ENCODE measurements around the gene MAFF.

MAFF gene

DNA sequence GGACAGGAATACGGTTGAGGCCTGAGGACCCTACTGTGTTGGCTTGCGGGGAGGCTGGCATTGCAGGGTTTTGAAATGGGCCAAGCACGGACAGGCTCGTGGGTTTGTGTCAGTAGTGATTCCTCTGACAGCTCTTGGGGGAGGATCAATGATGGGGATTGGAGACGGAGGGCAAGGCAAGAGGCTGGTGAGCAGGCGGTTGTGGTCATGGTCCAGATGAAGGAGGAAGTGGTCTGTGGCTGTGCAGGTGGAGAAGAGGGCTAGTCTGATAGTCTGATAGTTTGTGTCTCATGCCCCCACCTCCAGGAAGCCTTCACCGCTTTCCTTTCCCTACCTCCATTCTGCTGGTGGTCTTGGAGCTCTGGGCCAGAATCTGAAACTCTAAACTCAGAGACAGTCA lies 3.0 kb downstream of the MAFF start:
- DNase-seq: peak in 1 of 2 donors; percentile 42

DNA sequence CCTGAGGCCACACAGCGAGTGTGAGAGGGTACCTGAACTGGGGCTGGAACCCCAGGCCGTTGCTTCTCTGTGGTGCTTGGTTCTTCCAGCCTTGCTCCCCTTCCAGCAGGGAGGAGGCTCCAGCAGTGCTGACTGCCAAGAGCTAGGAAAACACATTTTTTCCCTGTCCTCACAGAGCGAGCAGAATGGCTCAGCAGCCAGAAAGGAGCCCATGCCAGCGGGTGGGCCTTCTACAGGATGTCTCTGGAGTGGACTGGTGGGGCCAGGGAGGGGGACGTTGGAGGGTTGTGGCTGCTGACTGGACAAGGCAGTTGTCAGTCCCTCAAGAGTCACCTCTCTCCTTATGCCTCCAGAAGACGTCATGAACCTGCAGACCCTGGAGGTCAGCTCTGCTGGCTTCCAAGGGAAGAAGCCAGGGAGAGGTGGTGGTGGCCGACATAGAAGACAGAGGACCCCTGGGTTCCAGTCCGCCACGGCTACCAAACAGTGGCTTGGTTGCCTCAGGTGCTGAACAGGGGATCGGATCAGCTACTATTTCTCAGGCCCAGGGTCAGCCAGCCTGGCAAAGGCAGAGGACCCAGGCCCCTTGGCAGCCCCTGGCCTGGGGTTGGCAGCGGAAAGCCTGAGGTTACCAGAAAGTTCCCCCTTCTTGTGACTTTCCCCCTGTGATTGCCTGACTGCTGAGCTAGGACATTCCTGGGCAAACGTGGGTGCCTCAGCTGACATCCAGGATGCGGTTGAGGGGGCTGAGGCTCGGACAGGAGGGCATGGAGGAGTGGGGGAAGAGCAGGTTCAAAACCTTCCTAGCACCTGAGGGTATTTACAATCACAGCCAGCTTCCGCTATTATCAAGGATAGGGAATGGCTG lies 3.7 kb downstream of the MAFF start:
- peak in 1 of 2 donors; percentile 36 for DNase-seq

DNA sequence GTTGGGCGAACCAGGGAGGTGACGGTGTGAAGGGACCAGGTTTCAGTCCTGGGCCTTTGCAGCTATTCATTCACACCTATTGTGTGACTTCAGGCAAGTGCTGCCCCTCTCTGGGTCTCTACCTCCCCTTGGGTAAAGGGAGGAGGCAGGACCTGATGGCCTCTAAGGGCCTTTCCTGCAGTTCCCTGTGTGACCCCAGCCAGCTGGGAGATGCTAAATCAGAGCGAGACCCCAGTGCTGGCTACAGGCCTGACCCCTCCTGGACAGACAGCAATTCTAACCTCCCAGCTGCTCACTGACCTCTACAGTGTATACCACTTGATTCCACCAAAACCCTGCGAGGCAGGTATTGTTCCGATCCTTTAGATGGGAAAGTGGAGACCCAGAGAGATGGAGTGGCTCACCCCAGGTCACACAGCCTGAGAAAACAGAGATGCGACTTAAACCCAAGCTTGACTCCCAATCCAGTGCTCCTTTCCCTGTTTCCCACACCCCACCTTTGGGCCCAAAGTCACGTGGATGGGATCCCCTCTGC lies 6.2 kb downstream of the MAFF start:
- no peak for DNase-seq

DNA sequence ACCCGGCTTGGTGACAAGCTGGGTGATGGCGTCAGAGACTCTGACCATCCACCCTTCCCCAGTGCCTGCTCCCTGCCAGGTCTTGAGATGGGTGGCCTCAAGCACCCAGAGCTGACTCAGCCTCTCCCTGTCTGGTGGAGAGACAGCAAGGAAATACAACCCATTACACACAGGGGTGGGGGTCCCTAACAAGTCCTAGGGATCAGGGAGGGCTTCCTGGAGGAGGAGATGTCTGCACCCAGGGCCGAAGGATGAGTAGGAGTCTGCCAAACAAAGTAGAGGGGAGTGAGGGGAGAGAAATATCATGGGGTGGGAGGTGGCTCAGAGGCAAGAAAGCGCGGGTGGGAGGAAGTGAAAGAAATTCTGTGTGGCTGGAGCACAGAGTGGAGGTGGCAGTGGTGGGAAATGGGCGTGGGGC lies 6.8 kb downstream of the MAFF start:
- DNase-seq: peak; percentile 45 to 70

DNA sequence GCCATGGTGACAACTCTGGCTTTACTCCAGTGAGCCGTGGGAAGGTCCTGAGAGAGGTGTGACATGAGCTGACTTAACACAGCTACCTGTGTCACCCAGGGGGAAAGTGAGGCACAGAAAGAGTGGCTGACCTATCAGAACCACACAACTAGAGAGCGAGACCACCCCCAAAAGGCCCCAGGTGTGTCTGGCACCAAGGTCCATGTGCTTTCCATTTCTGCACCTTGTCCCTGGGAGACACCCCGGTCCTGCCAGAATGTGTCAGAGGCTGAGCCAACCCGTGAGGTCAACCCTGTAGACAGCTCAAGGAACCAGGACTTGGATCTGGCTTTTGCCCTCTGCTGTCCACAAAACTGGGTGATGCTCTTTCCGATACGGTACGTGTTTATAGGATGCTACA lies 9.8 kb downstream of the MAFF start:
- no peak for DNase-seq

DNA sequence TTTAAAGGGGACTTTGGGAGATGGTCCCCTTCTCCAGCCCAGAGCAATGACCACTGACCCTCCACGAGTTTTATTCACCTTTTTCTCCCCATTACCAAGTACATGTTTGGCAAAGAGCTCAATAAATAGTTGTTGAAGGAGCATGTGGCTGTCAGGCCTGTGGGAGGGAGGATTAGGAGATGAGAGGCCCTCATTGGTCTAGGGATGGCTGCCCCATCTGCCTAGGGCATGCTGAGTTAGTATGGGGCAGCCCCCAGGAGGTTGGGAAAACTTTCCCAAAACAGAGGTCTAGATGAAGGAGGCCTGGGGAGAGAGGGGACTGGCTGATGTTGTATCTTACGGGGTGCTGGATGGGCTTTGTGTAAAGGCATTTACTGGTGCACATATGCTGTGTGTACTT lies 10.6 kb downstream of the MAFF start:
- no peak for DNase-seq

DNA sequence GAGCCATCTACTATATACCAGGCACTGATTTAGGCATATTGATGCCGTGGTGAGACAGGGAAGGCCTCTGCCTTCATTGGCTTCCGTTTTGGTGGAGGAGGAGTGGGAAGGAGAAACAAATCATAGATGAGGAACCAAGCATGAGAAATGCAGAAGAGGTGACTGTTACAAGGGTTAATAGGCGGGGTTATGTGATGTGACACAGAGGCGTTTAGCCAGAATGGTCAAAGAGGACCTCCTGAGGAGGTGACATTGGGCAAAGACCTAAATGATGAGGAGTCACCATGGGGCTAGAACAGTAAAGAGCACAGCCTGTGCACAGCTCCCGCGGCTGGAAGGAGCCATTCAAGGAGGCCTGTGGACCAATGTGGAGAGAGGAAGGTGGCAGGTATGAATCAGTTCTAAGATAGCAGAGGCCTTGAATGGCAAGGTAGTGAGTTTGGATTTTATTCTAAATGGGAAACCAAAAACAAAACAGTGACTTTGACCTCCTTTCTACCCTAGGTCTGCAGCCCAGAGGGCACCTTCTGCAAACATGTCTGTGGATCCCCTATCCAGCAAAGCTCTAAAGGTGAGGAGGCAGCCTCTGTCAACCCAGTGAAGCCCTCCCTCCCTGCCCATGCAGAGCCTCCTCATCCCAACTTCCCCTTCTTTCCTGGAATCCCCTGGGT lies 11.7 kb downstream of the MAFF start:
- peak; percentile 93 to 95 for DNase-seq

DNA sequence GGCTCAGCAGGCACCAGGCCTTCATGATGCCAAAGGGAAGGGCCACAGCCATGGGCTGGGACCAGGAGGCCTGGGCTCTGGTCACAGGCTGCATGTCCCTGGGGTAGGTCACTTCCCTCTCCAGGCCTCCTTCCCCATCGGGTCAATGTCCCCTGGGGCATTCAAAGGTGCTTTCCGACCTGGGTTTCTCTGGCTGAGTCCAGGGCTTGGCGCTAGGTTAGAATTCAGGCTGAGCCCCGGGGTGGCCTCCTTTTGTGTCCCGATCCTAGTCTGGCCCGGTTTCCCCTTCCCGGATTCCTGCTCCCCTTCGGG lies 12.2 kb downstream of the MAFF start:
- DNase-seq: peak; percentile 66 to 82

DNA sequence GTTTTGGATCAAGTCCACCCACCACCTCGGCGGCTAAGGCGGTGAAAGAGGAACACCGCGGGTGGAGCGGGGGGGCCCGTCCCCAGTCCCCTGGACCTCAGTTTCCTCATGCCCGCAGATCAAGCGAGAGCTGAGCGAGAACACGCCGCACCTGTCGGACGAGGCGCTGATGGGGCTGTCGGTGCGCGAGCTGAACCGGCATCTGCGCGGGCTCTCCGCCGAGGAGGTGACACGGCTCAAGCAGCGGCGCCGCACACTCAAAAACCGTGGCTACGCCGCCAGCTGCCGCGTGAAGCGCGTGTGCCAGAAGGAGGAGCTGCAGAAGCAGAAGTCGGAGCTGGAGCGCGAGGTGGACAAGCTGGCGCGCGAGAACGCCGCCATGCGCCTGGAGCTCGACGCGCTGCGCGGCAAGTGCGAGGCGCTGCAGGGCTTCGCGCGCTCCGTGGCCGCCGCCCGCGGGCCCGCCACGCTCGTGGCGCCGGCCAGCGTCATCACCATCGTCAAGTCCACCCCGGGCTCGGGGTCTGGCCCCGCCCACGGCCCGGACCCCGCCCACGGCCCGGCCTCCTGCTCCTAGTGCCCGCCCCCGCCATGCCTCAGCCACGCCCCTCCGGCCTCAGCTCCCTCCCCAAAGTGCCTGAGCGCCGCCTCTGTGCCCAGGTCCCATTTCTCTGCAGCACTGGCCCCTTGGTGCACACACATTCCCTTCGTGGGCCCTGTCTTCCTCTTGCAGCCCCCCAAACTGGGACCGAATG lies 12.7 kb downstream of the MAFF start:
- DNase-seq: peak; percentile 53 to 83

DNA sequence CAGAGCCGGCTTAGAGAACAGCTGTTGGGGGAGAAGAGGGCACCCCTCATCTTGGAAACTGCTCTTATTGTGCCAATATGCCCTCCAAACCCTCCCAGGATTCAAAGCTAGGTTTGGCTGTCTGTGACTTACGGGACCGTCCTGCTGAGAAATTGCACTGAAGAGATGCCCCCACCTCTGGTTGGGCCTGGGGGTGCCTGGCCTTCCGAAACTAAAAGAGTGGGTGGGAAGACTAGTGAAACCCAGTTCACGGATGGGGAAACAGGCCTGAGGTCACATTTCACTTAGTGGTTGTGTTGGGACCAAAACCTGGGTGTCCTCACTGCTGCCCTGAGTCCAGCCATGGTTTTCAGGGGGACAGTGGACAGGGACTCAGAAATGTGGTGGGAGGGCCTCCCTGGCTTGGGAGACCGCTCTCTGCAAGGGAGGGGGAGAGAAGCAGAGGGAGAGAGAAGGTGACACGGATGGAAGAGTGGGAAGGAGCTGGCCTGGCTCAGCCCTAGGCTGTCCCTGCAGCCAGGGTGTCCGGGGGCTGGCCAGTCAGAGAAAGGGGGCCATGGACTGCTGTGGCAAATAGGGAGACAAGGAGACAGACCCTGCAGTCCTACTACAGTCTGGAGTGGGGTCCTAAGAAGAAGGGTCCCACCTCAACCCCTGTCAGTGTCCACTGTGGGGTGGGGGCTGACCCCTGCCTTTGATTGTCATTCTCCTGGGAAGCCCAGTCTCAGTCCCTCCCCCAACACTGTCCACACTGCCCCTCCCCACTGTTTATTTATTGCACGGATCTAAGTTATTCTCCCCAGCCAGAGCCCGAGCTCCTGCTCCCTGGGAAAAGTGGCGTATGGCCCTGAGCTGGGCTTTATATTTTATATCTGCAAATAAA lies 13.6 kb downstream of the MAFF start:
- peak; percentile 46 to 75 for DNase-seq

DNA sequence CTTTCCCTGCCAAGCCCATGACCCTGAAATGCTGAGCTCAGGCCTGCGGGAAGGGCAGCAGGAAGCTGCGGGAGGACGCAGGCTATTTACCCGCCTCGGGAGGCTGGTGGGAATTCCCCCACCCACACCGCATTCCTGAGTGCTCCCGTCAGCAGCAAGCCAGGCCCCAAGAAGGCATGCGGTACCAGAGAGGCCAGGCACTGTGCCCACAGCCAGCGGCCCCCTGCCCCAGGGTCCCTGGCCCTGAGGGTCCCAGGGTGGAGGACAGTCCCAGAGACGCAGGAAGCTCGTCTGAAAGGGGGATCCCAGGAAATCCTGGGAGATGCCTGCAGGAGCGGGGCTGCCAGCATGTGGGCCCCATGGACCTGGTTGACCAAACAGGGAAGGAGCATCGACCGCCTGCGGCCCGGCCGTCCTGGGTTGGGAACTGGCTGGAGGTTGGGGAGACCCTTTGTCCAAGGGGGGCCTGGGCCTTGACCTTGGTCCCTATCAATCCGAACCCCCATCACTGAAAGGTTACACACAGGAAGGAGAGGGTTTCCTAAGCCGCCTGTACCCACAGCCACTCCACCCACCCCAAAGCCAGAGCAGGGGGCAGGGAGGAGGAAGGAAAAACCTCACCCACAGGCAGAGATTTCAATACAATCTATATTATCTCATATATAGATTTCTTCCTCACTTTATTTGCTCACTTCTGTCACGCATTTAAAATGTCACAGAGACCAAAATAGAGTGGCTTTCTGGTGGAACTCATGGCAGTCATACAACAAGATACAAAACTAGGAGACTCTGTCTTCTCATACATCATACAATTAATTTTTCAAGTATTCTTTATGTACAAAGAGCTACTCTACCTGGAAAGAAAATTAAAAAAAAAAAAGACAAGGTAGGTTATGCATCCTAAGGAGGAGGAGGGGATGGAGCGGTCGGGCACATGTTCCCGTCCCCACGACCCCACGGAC lies 17.1 kb downstream of the MAFF start:
- DNase-seq: peak; percentile 68 to 95

DNA sequence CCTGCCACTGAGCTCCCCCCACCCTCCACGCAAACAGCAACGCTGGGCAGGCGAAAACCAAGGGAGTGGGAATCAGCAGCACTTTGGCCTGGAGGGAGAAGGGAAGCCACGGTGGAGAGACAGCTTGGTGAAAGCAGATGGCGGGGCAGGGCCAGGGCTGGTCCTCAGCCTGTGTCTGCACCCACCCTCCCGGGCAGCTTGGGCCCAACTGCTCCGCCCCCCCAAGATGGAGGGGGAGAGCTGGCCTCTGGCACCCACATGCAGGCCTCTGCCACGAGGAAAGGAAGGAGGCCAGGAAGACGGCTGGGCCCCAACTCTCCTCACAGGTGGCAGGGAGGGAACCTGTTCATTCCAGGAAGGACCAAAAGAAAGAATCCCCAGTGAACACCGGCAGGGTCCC lies 17.8 kb downstream of the MAFF start:
- DNase-seq: no peak

DNA sequence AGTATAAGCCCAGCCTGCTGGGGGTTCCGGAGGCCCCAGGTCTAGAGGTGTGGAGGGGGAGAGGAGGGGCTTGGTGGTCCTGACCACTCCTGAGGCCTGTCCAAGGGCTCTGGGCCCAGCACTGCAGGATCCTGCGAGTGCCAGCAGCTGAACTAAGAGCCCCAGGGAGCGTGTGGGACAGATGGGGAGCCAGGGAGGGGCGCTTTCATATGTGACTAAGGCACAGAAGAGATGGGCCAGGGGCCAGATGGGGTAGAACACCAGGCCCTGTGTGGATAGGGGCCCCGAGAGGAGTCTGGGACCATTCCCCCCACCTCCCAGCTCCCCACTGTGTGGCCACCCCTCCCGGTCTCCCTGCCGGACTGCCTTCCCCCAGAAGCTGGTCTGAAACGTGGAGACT lies 18.4 kb downstream of the MAFF start:
- no peak for DNase-seq

DNA sequence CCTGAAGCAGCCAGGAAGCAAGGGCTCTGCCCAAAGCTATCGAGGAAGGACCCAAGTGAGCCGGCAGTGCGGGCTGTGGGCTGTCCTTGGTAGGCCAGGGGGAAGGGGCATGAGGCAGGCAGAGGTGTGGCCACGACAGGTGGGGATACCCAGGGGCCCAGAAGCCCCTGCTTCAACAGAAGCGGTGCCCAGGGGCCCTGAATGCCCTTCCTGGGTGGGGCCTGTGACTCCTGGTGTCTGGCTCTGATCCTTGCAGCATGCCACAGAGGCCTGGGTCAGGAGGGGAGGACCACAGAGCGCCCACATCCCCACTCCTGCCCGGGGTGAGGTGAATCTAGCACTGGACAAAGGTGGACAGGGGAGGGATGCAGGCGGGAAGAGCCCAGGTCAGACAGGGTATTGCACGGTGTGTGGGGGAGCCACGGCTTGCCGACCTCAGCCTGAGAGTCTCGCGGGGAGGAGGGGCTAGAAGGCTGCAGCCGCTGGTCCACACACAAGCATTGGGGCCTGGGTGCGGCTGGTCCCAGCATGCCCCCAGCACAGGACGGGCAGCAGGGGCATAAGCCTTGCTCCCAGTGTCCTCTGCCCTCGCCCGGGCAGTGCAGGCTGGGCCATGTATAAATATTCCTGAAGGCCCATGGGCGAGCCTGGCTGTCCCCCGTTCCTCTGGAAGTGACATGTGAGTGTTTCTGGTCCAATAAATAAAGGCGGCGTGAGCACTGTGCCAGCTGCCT lies 19.0 kb downstream of the MAFF start:
- no peak for DNase-seq

DNA sequence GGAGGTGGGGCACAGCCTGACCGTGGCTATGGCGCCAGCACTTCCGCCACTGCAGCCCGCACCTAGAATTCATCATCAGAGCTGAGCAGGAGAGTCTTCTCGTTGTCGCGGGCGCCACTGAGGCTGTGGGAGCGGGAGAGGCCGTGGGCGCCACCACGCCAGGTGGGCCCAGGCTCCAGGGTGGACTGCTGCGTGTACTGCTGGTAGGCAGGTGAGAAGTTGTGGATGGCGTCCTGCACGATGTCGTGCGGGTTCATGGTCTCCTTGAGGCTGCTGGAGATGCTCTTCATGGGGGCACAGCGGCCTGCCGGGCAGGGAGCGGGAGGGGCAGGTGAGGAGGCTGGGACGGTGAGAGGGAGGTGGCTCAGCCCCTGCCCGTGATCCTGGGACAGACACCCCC lies 19.6 kb downstream of the MAFF start:
- no peak for DNase-seq

DNA sequence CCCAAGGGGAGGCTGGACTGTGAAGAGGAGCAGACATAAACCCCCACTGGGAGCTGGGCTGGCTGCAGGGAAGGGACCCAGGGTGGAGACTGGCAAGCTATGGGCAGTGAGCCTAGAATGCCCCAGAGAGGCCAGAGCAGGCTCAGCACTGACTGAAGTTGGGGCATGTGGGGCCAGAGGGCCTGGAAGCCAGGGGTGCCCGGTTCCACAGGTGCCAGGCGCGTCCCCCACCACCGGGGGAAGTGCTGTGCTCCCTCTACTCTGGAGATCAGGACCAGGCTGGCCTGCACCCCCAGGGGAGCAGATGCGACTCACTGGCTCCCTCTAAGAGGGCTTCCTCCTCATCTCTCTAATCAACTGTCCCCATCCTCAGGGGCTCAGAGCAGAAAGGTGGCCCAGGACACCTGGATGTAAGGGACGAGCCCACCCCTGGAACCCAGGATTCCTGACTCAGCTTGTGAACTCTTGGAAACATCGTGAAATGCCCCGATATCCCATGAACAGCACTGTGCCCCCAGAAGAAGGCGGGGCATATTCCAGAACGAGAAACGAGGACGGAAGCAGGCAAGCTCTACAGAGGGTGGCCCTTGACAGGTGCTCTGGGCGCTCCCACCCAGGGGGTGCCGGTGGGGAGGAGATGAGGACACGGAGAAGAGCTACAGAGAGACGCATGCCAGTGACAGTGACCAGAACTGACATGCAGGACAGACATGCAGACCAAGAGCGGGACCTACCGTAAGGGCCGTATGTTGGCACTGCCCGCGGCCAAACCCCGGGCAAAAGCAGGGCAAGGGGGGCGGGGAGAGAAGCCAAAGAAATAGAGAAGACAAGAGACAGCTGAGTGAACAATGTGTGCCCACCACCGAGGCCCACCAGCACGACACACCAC lies 20.4 kb downstream of the MAFF start:
- DNase-seq: no peak

DNA sequence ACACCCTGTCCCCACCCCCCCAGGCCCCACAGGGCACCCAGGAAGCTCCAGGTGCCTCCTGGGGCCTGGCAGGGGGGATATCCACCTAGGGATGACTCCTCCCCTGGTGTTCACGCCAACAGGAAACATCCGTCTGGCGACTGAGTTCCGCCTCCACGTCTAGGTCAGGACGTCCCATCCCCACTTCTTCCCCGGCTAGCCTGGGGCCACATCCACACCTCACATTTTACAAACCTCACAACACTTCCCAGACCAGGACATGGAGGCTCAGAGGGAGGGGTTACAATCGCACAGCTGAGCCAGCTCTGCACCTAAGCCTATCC lies 21.0 kb downstream of the MAFF start:
- DNase-seq: no peak

DNA sequence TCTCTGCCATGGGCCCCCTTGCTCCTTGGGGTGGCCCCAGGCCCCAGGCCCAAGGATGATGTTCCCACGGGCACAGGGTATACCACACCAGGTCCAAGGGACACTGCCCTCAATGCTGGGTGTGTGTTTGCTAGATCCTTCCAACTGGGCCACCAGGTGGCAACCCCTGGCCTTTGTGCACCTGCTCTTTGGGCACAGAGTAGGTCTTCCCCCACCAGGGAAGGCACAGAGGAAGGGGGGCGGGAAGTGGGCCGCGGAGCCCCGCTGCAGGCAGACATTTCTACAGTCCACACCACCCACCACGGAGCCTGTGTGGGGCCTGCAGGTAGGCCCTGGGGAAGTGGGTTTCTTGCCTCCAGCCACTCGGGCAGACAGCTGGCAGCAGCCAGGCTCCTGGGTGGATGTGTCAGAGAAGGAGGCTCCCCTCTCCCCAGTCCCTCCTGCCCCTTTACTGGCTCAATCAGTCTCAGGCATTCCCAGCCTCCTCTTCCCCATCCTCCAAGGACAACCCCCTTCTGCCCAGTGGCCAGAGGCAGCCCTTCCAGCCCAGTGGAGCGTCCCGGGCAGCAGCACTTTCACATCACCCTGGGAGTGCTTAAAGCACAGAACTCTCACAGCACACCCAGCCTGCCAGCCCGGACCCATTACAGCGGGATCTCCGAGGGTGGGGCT lies 21.6 kb downstream of the MAFF start:
- DNase-seq: no peak

Data from inflammatory macrophage (primary cell).